Effector memory CD8-positive, alpha-beta T cell (primary cell): ENCODE results near the gene RUNX1.

Source experiments
- ATAC-seq: fragments of 150-1000 bp; cut with Tn5 transposase; replicated peaks from 2 replicates; pipeline ENCODE4 v1.10.0; 2021; ENCODE audit warnings: mild to moderate bottlenecking, moderate library complexity
- DNase-seq, 3 experiments: peaks; one replicate each; pipeline ENCODE4 v3.0.0; 2021
- H3K27ac Mint-ChIP-seq, 2 donors: one replicate each; pipeline ENCODE4 v1.8.0; 2022; ENCODE audit warnings: mild to moderate bottlenecking in 2 of 2, mixed read lengths in 2 of 2, moderate library complexity in 2 of 2
- H3K27me3 Mint-ChIP-seq, 2 donors: one replicate each; pipeline ENCODE4 v1.8.0; 2022; ENCODE audit warnings: mixed read lengths in 2 of 2
- H3K36me3 Mint-ChIP-seq: one replicate; pipeline ENCODE4 v1.8.0; 2022; ENCODE audit warnings: mild to moderate bottlenecking, moderate library complexity, mixed read lengths; ENCODE audit not compliant: insufficient read depth
- H3K4me1 Mint-ChIP-seq, 2 donors: one replicate each; pipeline ENCODE4 v1.8.0; 2022; ENCODE audit warnings: low read depth in 2 of 2, mixed read lengths in 2 of 2
- H3K4me3 Mint-ChIP-seq, 2 donors: one replicate each; pipeline ENCODE4 v1.8.0; 2022; ENCODE audit warnings: mild to moderate bottlenecking in 2 of 2, mixed read lengths in 2 of 2, moderate library complexity in 2 of 2
- H3K9me3 Mint-ChIP-seq, 2 donors: one replicate each; pipeline ENCODE4 v1.8.0; 2022; ENCODE audit warnings: mixed read lengths in 2 of 2

RUNX1 gene

DNA sequence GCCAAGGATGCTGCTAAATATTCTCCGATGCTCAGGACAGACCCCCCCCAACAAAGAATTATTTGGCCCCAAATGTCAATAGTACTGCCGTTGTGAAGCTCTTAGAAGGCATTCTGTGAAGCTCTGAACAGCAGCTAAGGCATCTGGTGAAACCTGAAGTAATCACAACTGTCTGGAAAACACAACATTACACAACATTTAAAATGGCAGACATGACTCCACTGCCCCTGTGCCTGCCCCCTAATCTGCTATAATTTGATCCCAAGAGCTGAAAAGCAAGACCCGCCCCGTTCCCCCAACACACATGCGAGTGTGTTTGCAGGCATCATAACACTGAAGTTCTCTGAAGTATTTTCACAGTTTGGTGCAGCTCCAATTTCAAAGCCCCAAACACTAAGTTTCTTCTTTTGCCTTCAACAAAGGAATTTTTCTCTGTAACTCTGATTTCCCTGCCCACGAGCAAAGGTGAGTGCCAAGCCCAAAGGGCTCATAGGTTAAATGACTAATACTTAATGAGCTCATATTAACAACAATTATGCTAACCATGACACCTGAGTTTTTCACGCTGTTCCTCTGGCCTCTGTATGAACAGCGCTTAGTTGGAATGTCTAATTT lies 251.1 kb downstream of the RUNX1 start:
- no peaks in the 10 kb centered on the region for H3K27me3 Mint-ChIP-seq
- no peak overlapping the region for H3K4me3 Mint-ChIP-seq
- H3K4me1 Mint-ChIP-seq: peaks cover 17 to 22% of the 10 kb centered on the region in 2 donors
- no peak for ATAC-seq
- peaks cover 68% of the 10 kb centered on the region for H3K36me3 Mint-ChIP-seq
- peak overlapping the region; percentile 24 to 56 for H3K27ac Mint-ChIP-seq
- no peak for DNase-seq
- no peaks in the 10 kb centered on the region for H3K9me3 Mint-ChIP-seq

DNA sequence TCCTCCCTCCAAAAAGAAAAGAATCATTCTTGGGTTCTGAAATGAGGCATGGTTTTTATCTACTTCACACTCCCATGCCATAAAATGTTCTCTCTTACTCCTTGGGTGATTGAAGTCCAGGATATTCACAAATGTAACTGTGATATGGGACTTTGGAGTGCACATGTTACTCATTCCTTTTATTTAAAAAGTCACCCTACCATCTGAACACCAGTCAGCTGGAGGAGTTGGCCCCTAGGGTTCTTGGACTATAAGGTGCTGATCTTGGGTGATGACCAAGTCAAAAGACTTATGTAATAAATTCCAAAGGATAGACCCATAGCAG lies 251.9 kb downstream of the RUNX1 start:
- DNase-seq (no peak), ATAC-seq (no peak)
- H3K36me3 Mint-ChIP-seq: peaks cover 71% of the 10 kb centered on the region
- no peak overlapping the region for H3K4me3 Mint-ChIP-seq
- H3K27me3 Mint-ChIP-seq: no peaks in the 10 kb centered on the region
- no peaks in the 10 kb centered on the region for H3K9me3 Mint-ChIP-seq
- peaks cover 12 to 15% of the 10 kb centered on the region in 2 donors for H3K4me1 Mint-ChIP-seq
- peak overlapping the region; percentile 56 to 68 for H3K27ac Mint-ChIP-seq

DNA sequence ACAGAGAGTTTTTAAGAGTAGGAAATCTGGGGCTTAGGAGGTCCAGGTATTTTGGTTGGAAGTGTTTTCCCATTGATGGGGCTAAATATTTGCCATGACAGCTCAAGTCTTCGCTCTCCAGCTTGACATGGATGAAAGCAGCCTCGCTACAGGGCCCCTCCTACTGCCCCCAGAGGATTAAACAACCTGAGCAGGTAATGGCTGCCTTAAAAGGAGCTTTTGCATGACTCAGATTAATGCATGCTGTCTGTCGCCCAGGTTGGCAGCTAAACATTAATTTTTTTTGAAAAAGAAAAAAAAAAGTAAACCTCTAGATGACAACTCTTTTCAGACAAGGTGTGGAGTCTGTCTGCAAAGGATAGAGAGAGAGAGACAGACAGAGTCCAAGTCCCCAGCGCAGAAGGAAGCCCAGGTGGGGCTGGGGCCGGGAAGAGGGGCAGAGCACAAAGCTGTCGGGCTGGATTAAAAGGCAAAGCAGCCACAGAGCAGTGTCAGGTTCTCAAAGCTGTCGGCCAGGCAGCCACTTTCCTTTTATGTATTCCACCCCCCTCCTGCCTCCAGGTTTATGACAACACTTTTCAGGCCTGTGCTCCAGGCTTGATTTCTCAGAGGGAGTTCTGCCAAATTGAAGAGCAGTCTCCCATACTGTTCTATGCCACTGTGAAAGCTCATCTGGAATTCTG lies 252.4 kb downstream of the RUNX1 start:
- no peaks in the 10 kb centered on the region for H3K9me3 Mint-ChIP-seq
- peaks cover 68% of the 10 kb centered on the region for H3K36me3 Mint-ChIP-seq
- peaks cover 7 to 10% of the 10 kb centered on the region in 2 donors for H3K4me1 Mint-ChIP-seq
- DNase-seq (no peak), ATAC-seq (no peak)
- peak overlapping the region; percentile 56 to 68 for H3K27ac Mint-ChIP-seq
- H3K4me3 Mint-ChIP-seq: no peak overlapping the region
- no peaks in the 10 kb centered on the region for H3K27me3 Mint-ChIP-seq

DNA sequence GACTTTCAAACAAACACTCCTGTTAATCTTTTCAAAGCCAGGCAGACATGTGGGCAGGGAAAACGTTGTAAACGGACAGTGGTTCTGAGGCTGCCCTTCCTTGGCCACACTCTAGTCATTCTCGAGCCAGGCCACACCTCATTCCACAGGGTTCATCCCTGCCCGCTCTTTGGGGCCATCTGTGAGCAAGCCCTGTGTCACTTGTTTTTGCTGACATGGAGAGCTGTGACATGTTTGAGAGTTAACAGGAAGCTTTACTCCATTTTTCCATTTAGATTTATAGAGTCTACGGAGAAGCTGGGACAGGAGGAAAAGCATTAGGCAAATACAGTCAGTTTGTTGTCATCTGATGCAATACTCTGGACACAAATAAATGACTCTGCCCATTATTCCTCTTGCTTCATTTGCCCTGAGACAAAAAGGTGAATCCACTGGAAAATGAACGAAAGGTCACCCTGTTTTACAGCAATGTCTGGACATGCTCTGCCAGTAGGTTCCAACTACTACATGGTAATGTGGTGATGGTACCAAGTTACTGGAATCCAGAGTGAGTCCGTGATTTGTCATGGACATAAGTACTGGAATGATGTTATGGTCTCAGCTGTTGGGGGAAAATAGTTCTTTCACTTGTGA lies 253.4 kb downstream of the RUNX1 start:
- ATAC-seq (no peak), DNase-seq (no peak)
- H3K4me1 Mint-ChIP-seq: peaks cover under 1 to 5% of the 10 kb centered on the region in 2 donors
- H3K27me3 Mint-ChIP-seq: no peaks in the 10 kb centered on the region
- peak overlapping the region in 1 of 2 donors; percentile 13 for H3K27ac Mint-ChIP-seq
- H3K9me3 Mint-ChIP-seq: no peaks in the 10 kb centered on the region
- peaks cover 69% of the 10 kb centered on the region for H3K36me3 Mint-ChIP-seq
- no peak overlapping the region for H3K4me3 Mint-ChIP-seq

DNA sequence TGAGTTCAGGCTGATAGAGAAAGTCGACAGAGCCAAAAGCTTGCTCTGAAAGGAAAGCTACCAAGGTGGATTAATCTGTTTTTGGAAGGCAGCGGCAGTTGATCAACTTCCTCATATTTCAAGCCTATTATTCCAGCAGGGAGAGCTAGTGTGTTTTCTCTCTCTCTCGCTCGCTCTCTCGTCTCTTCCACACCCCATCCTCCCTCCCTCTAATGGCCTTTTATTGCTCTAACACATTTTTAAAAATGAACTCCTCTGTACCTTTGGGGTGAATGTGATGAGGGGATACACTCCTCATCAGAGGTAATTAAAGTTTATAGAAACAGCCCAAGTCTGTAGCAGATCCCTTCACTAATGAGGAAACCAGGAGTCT lies 253.9 kb downstream of the RUNX1 start:
- peaks cover 68% of the 10 kb centered on the region for H3K36me3 Mint-ChIP-seq
- no peak overlapping the region for H3K4me3 Mint-ChIP-seq
- peaks cover 0 to 5% of the 10 kb centered on the region in 2 donors for H3K4me1 Mint-ChIP-seq
- ATAC-seq (no peak), DNase-seq (no peak)
- no peaks in the 10 kb centered on the region for H3K9me3 Mint-ChIP-seq
- H3K27ac Mint-ChIP-seq: peak overlapping the region in 1 of 2 donors; percentile 13
- H3K27me3 Mint-ChIP-seq: no peaks in the 10 kb centered on the region

DNA sequence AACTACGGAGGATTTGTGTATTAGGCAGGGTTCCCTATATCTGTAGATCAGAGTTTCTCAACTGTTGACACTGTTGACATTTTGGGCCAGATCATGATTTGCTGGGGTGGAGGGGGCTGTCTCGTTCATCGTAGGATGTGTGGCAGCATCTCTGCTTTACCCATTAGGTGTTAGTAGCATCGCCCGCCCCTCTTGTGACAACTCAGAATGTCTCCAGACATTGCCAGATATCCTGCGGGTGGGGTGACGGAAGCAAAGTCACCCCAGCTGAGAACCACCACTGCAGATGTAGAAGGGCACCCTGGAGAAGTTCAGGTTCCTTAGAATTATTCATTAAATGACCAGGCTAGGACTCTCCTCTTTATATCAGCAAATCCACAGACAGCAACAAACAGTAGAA lies 254.4 kb downstream of the RUNX1 start:
- H3K36me3 Mint-ChIP-seq: peaks cover 65% of the 10 kb centered on the region
- no peaks in the 10 kb centered on the region for H3K9me3 Mint-ChIP-seq
- DNase-seq: no peak
- ATAC-seq: no peak
- H3K4me1 Mint-ChIP-seq: peaks cover 0 to 5% of the 10 kb centered on the region in 2 donors
- no peak overlapping the region for H3K4me3 Mint-ChIP-seq
- no peaks in the 10 kb centered on the region for H3K27me3 Mint-ChIP-seq
- peak overlapping the region in 1 of 2 donors; percentile 13 for H3K27ac Mint-ChIP-seq

DNA sequence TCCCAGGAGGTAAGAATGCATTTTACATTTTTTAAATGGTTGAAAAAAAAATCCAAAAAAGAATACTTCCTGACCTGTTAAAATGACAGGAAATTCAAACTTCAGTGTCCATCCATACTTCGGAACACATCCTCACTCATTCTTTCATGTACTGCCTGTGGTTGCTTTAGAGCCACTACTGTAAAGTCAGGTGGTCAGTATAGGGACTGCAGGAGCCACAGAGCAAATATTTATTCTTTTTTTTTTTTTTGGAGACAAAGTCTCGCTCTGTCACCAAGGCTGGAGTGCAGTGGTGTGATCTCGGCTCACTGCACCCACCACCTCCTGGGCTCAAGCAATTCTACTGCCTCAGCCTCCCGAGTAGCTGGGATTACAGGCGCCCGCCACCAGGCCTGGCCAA lies 255.6 kb downstream of the RUNX1 start:
- no peaks in the 10 kb centered on the region for H3K9me3 Mint-ChIP-seq
- peaks cover 0 to 3% of the 10 kb centered on the region in 2 donors for H3K4me1 Mint-ChIP-seq
- DNase-seq (no peak), ATAC-seq (no peak)
- no peaks in the 10 kb centered on the region for H3K27me3 Mint-ChIP-seq
- H3K36me3 Mint-ChIP-seq: peaks cover 61% of the 10 kb centered on the region
- H3K4me3 Mint-ChIP-seq: no peak overlapping the region
- H3K27ac Mint-ChIP-seq: no peak overlapping the region

DNA sequence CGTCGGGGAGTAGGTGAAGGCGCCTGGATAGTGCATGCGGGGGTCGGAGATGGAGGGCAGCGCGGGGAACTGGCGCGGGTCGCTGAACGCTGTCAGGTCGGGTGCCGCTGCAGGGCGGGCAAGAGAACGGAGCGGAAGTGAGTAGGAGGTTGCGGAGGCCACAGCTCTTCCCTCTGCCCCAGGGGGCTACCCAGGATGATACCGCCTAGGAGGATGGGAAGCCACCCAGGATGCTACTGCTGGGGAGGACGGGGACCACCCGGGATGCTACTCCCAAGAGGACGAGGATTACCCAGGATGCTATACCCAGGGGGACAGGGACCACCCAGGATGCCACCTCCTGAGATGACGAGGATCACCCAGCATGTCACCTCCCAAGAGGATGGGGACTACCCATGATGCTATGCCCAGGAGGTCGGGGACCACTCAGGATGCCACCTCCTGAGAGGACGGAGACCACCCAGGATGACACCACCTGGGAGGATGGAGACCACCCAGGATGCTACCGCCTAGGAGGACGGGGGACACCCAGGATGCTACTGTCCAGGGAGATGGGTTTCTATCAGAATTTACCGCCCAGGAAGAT lies 256.5 kb downstream of the RUNX1 start:
- ATAC-seq (no peak), DNase-seq (no peak)
- no peak overlapping the region for H3K4me3 Mint-ChIP-seq
- H3K4me1 Mint-ChIP-seq: no peaks in the 10 kb centered on the region
- peaks cover 52% of the 10 kb centered on the region for H3K36me3 Mint-ChIP-seq
- H3K27me3 Mint-ChIP-seq: no peaks in the 10 kb centered on the region
- H3K27ac Mint-ChIP-seq: no peak overlapping the region
- no peaks in the 10 kb centered on the region for H3K9me3 Mint-ChIP-seq

DNA sequence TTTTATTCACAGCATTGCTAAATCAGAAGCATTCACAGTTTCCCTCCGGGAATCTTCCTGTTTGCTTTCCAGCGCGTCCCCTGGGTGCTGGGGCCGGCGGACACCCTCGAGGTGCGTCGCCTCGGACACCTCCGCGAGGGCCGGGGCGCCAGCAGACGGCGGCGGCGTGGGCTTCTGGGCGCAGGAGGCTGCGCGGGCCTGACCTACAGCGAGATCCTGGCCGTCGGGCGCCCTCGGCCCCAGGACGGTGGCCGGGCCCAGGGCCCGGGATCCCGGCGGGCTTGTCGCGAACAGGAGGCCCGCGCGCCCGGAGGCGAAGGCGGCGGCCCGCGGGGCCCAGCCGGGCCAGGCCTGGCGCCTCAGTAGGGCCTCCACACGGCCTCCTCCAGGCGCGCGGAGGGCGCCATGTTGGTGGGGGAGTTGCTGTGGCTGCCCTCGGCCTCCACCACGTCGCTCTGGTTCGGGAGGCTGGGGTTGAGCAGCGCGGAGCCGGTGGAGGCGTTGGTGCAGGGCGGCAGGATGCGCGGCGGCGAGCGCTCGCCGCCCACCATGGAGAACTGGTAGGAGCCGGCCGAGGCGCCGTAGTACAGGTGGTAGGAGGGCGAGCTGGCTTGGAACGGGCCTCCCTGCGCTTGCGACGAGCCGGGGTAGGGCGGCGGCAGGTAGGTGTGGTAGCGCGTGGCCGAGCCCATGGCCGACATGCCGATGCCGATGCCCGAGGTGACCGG lies 257.2 kb downstream of the RUNX1 start:
- Mint-ChIP-seq H3K4me1 (no peaks in the 10 kb centered on the region), H3K4me3 (no peak overlapping the region), H3K27me3 (no peaks in the 10 kb centered on the region), H3K27ac (no peak overlapping the region), H3K36me3 (peaks cover 57% of the 10 kb centered on the region), H3K9me3 (no peaks in the 10 kb centered on the region)
- no peak for DNase-seq
- no peak for ATAC-seq

DNA sequence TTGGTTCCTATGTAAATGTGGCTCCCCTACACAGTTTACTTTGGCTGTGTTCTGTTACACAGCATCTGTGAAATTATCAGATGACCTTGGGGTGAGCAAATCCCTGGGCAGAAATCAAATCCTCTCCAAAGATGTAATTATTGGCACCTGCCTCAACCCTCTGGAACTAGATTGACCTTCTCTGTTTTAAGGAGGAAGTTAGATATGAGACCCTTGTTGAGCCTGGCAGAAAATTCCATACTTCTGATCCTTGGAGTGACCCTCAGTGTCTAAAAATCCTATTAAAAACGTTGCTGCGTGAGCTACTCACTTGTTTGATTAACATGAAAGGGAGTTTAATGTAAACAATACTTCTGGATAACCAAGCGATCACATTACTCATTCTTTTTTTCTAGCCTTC lies 258.3 kb downstream of the RUNX1 start:
- Mint-ChIP-seq H3K9me3 (no peaks in the 10 kb centered on the region), H3K4me1 (peaks cover 3% of the 10 kb centered on the region in 2 donors), H3K27ac (no peak overlapping the region), H3K4me3 (no peak overlapping the region), H3K27me3 (no peaks in the 10 kb centered on the region), H3K36me3 (peaks cover 50% of the 10 kb centered on the region)
- ATAC-seq (no peak), DNase-seq (no peak)

DNA sequence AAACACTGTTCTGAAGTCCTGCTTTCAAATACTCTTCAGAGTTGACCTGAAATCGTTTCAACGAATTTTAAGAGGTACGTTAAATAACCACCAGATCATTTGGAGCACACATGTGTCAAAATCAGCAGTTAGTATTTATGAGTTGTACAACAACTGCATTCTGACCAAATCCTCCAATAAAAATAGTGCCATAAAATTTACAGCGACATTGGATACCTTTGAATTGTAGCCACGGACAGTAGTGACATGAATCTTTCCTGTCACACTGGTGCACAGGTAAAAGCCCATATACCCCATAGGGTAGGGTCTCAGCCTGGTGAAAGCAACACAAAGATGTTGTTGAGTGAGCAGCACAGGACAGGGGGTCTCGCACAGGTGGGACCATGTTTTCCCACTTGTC lies 258.8 kb downstream of the RUNX1 start:
- Mint-ChIP-seq H3K27me3 (no peaks in the 10 kb centered on the region), H3K9me3 (no peaks in the 10 kb centered on the region), H3K4me1 (peaks cover 3 to 5% of the 10 kb centered on the region in 2 donors), H3K27ac (no peak overlapping the region), H3K4me3 (no peak overlapping the region), H3K36me3 (peaks cover 45% of the 10 kb centered on the region)
- ATAC-seq: no peak
- no peak for DNase-seq

DNA sequence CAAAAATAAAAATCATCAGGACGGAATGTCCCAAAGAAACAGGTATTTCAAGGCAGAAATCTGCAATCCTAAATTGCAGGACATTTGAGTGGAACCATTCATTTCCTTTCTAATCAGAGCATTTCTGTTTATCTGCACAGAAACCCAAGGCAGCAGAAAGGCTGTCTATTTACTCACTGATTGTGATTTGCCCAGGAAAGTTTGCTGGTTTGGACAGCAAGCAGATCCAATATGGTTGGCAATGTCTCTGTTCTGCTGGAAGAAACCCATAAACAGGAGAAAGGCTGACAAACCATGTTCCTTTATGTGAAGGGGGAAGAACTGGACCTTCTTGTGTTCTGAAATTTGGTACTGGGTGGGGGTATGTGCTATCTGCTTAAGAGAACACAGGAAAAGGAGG lies 260.2 kb downstream of the RUNX1 start:
- Mint-ChIP-seq H3K4me1 (peaks cover 3 to 5% of the 10 kb centered on the region in 2 donors), H3K36me3 (peaks cover 40% of the 10 kb centered on the region), H3K27me3 (no peaks in the 10 kb centered on the region), H3K9me3 (no peaks in the 10 kb centered on the region), H3K27ac (peak overlapping the region in 1 of 2 donors; percentile 10), H3K4me3 (no peak overlapping the region)
- ATAC-seq (no peak), DNase-seq (no peak)

DNA sequence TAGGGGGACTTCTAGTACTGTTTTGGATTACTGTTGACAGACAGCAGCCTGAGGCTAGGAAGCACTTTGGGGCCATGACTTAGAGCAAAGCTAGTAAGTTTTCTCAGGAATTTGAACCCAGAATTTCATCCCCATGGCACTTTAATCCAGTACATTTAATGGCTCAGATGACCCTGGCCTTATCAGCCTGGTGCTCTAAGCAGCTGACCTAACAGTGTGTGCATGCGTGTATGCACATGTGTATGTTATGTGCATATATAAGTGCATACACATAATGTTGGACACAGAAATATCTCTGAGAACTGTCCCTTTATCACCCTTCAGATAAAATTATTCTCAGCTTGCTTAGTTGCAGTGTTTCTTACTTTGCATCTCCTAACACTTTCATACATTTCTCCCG lies 265.3 kb downstream of the RUNX1 start:
- Mint-ChIP-seq H3K9me3 (no peaks in the 10 kb centered on the region), H3K4me3 (no peak overlapping the region), H3K27me3 (peaks cover 11 to 25% of the 10 kb centered on the region in 2 donors), H3K36me3 (peaks cover 10% of the 10 kb centered on the region), H3K27ac (no peak overlapping the region), H3K4me1 (peaks cover 5 to 11% of the 10 kb centered on the region in 2 donors)
- no peak for ATAC-seq
- DNase-seq: no peak
